Endothelial cell of umbilical vein (primary cell): Measurements from ENCODE around the gene FBXO24. TPM values are rescaled to one million over a fixed set of nuclear protein-coding genes. Genes with fewer than 3 reads are reported as not detected.

Source experiments
- BruUV-seq: library from RNA; stranded (reverse); fragments of 400-500 nt; replicated peaks from 2 replicates; lab custom pipeline; 2021; lab: Mats Ljungman, UMichigan
- CTCF ChIA-PET: fragments of 300-600, 350-600 bp; sonication (Branson Sonifier 250); formaldehyde crosslinking; loops from one replicate; lab custom pipeline; 2021; ENCODE audit warnings: antibody characterized with exemption, inconsistent platforms; lab: Charles Lee
- POLR2A ChIA-PET: fragments of 300-600, 350-600 bp; sonication (Branson Sonifier 250); formaldehyde crosslinking; loops from one replicate; lab custom pipeline; 2021; ENCODE audit warnings: antibody characterized with exemption, inconsistent platforms; lab: Charles Lee
- DNase-seq: peaks from one replicate; pipeline ENCODE4 v3.0.0-alpha.2; 2011; ENCODE audit warnings: low read depth, low spot score
- FAIRE-seq: peaks from 2 replicates; lab custom pipeline; 2011; peaks lifted over from hg19 to GRCh38; lab: Jason Lieb, UNC
- H2AFZ ChIP-seq: 2 replicates; pipeline ENCODE4 v1.6.0; 2012; ENCODE audit warnings: low read depth, low read length, control low read depth, inconsistent platforms
- H3K27ac ChIP-seq: 2 replicates; pipeline ENCODE4 v1.5.1; 2011; ENCODE audit warnings: low read depth, mild to moderate bottlenecking, control low read depth, low read length, moderate library complexity; ENCODE audit not compliant: insufficient read depth
- H3K27me3 ChIP-seq, 2 experiments: 2 replicates each; pipeline versions ENCODE4 v1.6.0 to v1.6.1; 2011; ENCODE audit warnings: low read length in 2 of 2, mixed read lengths in 1 of 2; ENCODE audit not compliant: control insufficient read depth in 2 of 2, insufficient read depth in 2 of 2
- H3K36me3 ChIP-seq, 2 experiments: 2 replicates in 1 of 2; 3 replicates in 1 of 2; pipeline ENCODE4 v1.5.1; 2011; ENCODE audit warnings: low read length in 2 of 2, mild to moderate bottlenecking in 1 of 2, moderate library complexity in 1 of 2; ENCODE audit not compliant: control insufficient read depth in 2 of 2, insufficient read depth in 2 of 2; ENCODE audit errors: extremely low read depth in 1 of 2
- H3K4me1 ChIP-seq: 3 replicates; pipeline ENCODE4 v1.5.1; 2011; ENCODE audit warnings: mild to moderate bottlenecking, low read length; ENCODE audit not compliant: control insufficient read depth, insufficient read depth; ENCODE audit errors: extremely low read depth
- H3K4me2 ChIP-seq: 2 replicates; pipeline ENCODE4 v1.6.1; 2011; ENCODE audit warnings: low read length, control low read depth, mixed read lengths; ENCODE audit not compliant: insufficient read depth
- H3K4me3 ChIP-seq, 3 experiments: fragments of 200-600 bp in 1 of 3; sonication (generic), shearing (Covaris generic) in 1 of 3; replicated peaks in 1 of 3; 2 replicates each; pipeline ENCODE4 v1.5.1; 2011 to 2016; ENCODE audit warnings: control low read depth in 3 of 3, low read length in 3 of 3, mild to moderate bottlenecking in 2 of 3, inconsistent platforms in 1 of 3, low read depth in 1 of 3, moderate library complexity in 1 of 3; ENCODE audit not compliant: insufficient read depth in 1 of 3
- H3K79me2 ChIP-seq: 2 replicates; pipeline ENCODE4 v1.6.0; 2012; ENCODE audit warnings: low read length, inconsistent platforms; ENCODE audit not compliant: control insufficient read depth, insufficient read depth
- H3K9ac ChIP-seq: replicated peaks from 2 replicates; pipeline ENCODE3; 2011; ENCODE audit warnings: low read length, control low read depth; ENCODE audit not compliant: insufficient read depth; ENCODE audit errors: extremely low read depth
- H3K9me1 ChIP-seq: replicated peaks from 3 replicates; pipeline ENCODE4 v1.6.0; 2011; ENCODE audit warnings: mild to moderate bottlenecking, low read length; ENCODE audit not compliant: control insufficient read depth, insufficient read depth; ENCODE audit errors: extremely low read depth
- H3K9me3 ChIP-seq: replicated peaks from 2 replicates; pipeline ENCODE4 v1.5.1; 2012; ENCODE audit warnings: low read length, inconsistent platforms; ENCODE audit not compliant: control insufficient read depth, insufficient read depth
- H4K20me1 ChIP-seq: replicated peaks from 2 replicates; pipeline ENCODE3; 2011; ENCODE audit warnings: mild to moderate bottlenecking, low read length; ENCODE audit not compliant: control insufficient read depth, insufficient read depth; ENCODE audit errors: extremely low read depth
- CTCF ChIP-seq, 2 donors: IDR thresholded peaks; 1 replicate in 1 of 2; 2 replicates in 1 of 2; pipeline ENCODE4 v1.5.1; 2011; ENCODE audit warnings: low read length in 2 of 2, mild to moderate bottlenecking in 2 of 2, moderate library complexity in 2 of 2, control low read depth in 1 of 2, inconsistent platforms in 1 of 2, low read depth in 1 of 2; ENCODE audit not compliant: insufficient read depth in 1 of 2; ENCODE audit errors: extremely low read depth in 1 of 2
- EZH2 ChIP-seq: IDR thresholded peaks from 2 replicates; pipeline ENCODE4 v1.6.1; 2012; ENCODE audit warnings: borderline replicate concordance, low read depth, mild to moderate bottlenecking, moderate library complexity, low read length, inconsistent platforms; ENCODE audit not compliant: severe bottlenecking
- FOS ChIP-seq: IDR thresholded peaks from 2 replicates; pipeline ENCODE4 v1.6.1; 2011; ENCODE audit warnings: mild to moderate bottlenecking, low read length, moderate library complexity, borderline replicate concordance; ENCODE audit not compliant: insufficient read depth
- GATA2 ChIP-seq: IDR thresholded peaks from 2 replicates; pipeline ENCODE4 v1.7.0; 2011; ENCODE audit warnings: low read depth, mild to moderate bottlenecking, moderate library complexity, mixed read lengths, low read length; ENCODE audit not compliant: insufficient read length, insufficient read depth
- JUN ChIP-seq: IDR thresholded peaks from 2 replicates; pipeline ENCODE4 v1.6.1; 2011; ENCODE audit warnings: borderline replicate concordance, low read depth; ENCODE audit not compliant: insufficient read length, insufficient read depth
- MAX ChIP-seq: IDR thresholded peaks from 2 replicates; pipeline ENCODE4 v1.6.1; 2011; ENCODE audit not compliant: insufficient read depth, insufficient read length
- MYC ChIP-seq: IDR thresholded peaks from one replicate; pipeline ENCODE4 v1.6.1; 2011; ENCODE audit warnings: mild to moderate bottlenecking, low read depth, low read length
- POLR2A ChIP-seq: IDR thresholded peaks from 2 replicates; pipeline ENCODE4 v1.6.1; 2012; ENCODE audit warnings: low read depth, mild to moderate bottlenecking, control low read depth, low read length
- POLR2AphosphoS5 ChIP-seq: IDR thresholded peaks from 2 replicates; pipeline ENCODE4 v1.6.1; 2012; ENCODE audit warnings: low read depth, mild to moderate bottlenecking, control low read depth, low read length, moderate library complexity; ENCODE audit not compliant: insufficient read depth
- dilution Hi-C: fragments of 300-500 bp; cut with MboI; formaldehyde crosslinking; loops from one replicate; pipeline ENCODE4 v1.15.0; 2019; ENCODE audit warnings: low sequenced_read_pairs; ENCODE audit not compliant: extremely low pct_ligation_motif_present
- intact Hi-C: fragments of 100-400 bp; cut with micrococcal nuclease; formaldehyde crosslinking; loops from one replicate; pipeline ENCODE4 v1.10.0; 2022
- polyA plus RNA-seq, 4 experiments: library from polyadenylated mRNA; depleted of rRNA in 3 of 4; stranded (reverse) in 3 of 4; unstranded in 1 of 4; fragments of >200 nt; gene quantifications; 2 replicates each; pipeline versions ENCODE4 v1.2.1 to v1.2.3, GENCODE V29; 2011 to 2012; ENCODE audit warnings: missing spikeins in 1 of 4
- total RNA-seq: library from RNA; stranded (reverse); gene quantifications from 2 replicates; pipeline ENCODE4 v1.2.3, GENCODE V29; 2021

Gene FBXO24
- total and polyA plus RNA-seq, 2 donors (not counting 3 experiments of a cell fraction or from before 2014, with no cell fraction given), result 0.37 to 0.38 TPM

GRCh38 chr7:100565133-100565571 lies 21.0 kb upstream of the FBXO24 start:
- no peak for DNase-seq
- POLR2A ChIA-PET, result no interaction called here
- H3K79me2 ChIP-seq, result no peaks in the 10 kb centered on the region
- H3K9ac ChIP-seq, result no peak overlapping the region
- CTCF ChIA-PET, result interaction anchor here (0.8 to 3.2 kb wide), 12 partner anchors 10 to 160 kb away, joined by 3 to 34 read pairs (median 4); partner anchors contain the start of gene FBXO24
- intact Hi-C loops, result no loop called here
- dilution Hi-C loops, result no loop called here
- FAIRE-seq, result no peak
- peaks cover 0 to 24% of the 10 kb centered on the region in 2 experiments for H3K36me3 ChIP-seq
- no peaks in the 10 kb centered on the region for H3K9me3 ChIP-seq
- no peaks in the 10 kb centered on the region for H3K27me3 ChIP-seq
- TF ChIP-seq POLR2AphosphoS5 (no peak), EZH2 (no peak), MAX (no peak), CTCF (IDR thresholded peaks at IDR 0.05; ENCODE audit: extremely low read depth in 1 of 2, insufficient read depth in 1 of 2, low read depth in 1 of 2, low read length in 2 of 2) (no peak), GATA2 (no peak), POLR2A (no peak), MYC (no peak), FOS (no peak), JUN (no peak)
- no peak overlapping the region for H3K27ac ChIP-seq
- no peaks in the 10 kb centered on the region for H4K20me1 ChIP-seq
- H3K4me3 ChIP-seq, result no peak overlapping the region
- no peaks in the 10 kb centered on the region for H3K9me1 ChIP-seq
- no peak overlapping the region for H3K4me2 ChIP-seq
- TSS peak; percentile 39 for BruUV-seq
- no peak overlapping the region for H2AFZ ChIP-seq
- H3K4me1 ChIP-seq, result peaks cover 8% of the 10 kb centered on the region
